Measurements from ENCODE around the gene PAK2. TPM values are rescaled to one million over a fixed set of nuclear protein-coding genes. Genes with fewer than 3 reads are reported as not detected.
"Not testable (repeated sequence)": the region's sequence is repeated elsewhere in the genome, so short reads cannot be mapped to it uniquely, and the experiment has no call there.

The PAK2 gene
- total RNA-seq, 1 experiment from 2014 or later = 69.6 TPM

DNA sequence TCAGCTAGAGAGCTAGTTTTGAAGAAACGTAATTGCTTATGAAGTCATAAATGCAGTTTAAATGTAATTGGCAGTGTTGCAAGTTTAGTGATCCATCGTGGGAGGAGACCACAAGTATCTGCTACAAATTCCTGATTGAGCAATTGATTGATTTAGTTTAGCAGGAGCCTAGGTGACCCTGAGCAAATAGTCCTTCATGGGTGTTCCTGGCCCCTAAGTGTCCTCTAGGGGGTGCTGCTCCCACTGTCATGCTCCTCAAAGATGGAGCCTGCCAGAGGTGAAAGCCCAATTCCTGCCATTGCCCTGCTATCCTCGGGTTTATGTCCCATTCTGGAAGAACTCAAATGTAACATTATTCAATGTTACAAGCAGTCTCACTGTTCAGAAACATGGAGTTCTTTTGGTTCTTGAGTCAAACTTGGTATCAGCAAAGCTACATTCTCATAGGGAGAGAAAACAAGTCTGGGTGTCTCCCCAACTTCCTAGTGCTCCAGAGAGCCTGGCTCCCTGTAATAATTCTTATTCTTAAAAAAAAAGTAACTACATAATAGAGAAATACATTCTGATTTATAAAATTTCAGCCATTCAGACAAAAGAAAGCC is 98.3 kb downstream of the PAK2 start (continued):
- no peak for TF ChIP-seq EZH2phosphoT487 (IDR thresholded peaks at IDR 0.05; ENCODE audit: borderline replicate concordance)
- 0 out of 2 replicates have a peak, but pooled peaks have one; percentile 33 for TF ChIP-seq CBX3 (IDR thresholded peaks at IDR 0.05; ENCODE audit: low read depth)

DNA sequence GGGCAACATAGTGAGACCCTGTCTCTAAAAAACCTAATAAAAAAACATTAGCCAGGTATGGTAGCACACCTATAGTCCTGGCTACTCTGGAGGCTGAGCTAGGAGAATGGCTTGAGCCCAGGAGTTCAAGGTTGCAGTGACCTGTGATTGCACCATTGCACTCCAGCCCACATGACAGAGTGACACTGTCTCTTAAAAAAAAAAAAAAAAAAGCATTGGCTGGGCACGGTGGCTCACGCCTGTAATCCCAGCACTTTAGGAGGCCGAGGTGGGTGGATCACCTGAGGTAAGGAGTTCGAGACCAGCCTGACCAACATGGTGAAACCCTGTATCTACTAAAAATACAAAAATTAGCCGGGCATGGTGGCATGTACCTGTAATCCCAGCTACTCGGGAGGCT is 99.7 kb downstream of the PAK2 start:
- ATAC-seq; H3K36me3 ChIP-seq (ENCODE audit: control insufficient read depth in 1 of 2, insufficient read depth in 2 of 2, low read length in 2 of 2); H3K27me3 ChIP-seq (ENCODE audit: insufficient read depth, low read length); H3K4me2 ChIP-seq (ENCODE audit: low read length); H3K79me2 ChIP-seq (ENCODE audit: insufficient read depth, low read length); H3K4me3 ChIP-seq (replicated peaks in 1 of 2; ENCODE audit: low read depth in 1 of 2, low read length in 2 of 2); H3K9me2 ChIP-seq (ENCODE audit: insufficient read depth); RAD21 ChIA-PET (ENCODE audit: low non-redundant PET in 1 of 2, low total read pairs in 2 of 2, uncharacterized antibody in 2 of 2, unreplicated experiment in 2 of 2); H4K20me1 ChIP-seq (ENCODE audit: insufficient read depth); BruUV-seq (replicated peaks); H3K9me3 ChIP-seq (ENCODE audit: control insufficient read depth in 1 of 2, insufficient read depth in 1 of 2, low read depth in 1 of 2, low read length in 2 of 2); POLR2A ChIA-PET; H2AFZ ChIP-seq (ENCODE audit: low read depth, low read length, poor library complexity, severe bottlenecking); DNase-seq (ENCODE audit: low read depth, low spot score); intact Hi-C loops (cut with micrococcal nuclease); H3K9ac ChIP-seq (ENCODE audit: low read length); CTCF ChIA-PET; H3K4me1 ChIP-seq (ENCODE audit: control insufficient read depth in 1 of 2, insufficient read depth in 2 of 2, low read length in 2 of 2); H3K27ac ChIP-seq (ENCODE audit: low read depth, low read length): not testable (repeated sequence)

DNA sequence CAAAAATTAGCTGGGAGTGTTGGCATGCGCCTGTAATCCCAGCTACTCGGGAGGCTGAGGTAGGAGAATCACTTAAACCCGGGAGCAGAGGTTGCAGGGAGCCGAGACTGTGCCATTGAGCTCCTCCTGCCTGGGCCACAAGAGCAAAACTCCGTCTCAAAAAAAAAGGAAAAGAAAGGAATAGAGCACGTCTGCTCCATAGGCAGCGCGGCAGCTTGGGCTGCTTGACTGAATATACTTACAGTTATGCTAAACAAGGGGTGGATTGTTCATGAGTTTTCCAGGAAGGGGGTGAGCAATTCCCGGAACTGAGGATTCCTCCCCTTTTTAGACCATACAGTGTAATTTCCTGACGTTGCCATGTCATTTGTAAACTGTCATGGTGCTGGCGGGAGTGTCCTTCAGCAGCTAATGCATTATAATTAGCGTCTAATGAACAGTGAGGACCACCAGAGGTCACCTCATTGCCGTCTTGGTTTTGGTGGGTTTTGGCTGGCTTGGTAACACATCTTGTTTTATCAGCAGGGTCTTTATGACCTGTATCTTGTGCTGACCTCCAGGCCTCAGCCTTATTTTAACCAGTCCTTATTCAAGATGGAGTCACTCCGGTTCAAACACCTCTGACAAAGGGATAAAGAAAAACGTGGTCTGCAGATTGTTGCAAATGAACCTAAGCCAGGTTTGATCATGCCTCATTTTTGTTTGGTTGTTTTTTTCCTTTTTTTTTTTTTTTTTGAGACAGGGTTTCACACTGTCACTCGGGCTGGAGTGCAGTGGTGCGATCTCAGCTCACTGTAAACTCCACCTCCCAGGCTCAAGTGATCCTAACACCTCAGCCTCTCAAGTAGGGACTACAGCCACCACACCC is 103.1 kb downstream of the PAK2 start:
- Histone ChIP-seq H3K4me1 (ENCODE audit: control insufficient read depth in 1 of 2, insufficient read depth in 2 of 2, low read length in 2 of 2) (no peaks in the 10 kb centered on the region), H3K27ac (ENCODE audit: low read depth, low read length) (no peak overlapping the region), H3K27me3 (ENCODE audit: insufficient read depth, low read length) (no peaks in the 10 kb centered on the region), H3K9ac (ENCODE audit: low read length) (no peak overlapping the region), H3K4me2 (ENCODE audit: low read length) (no peak overlapping the region), H3K4me3 (replicated peaks in 1 of 2; ENCODE audit: low read depth in 1 of 2, low read length in 2 of 2) (no peak overlapping the region), H3K9me2 (ENCODE audit: insufficient read depth) (no peaks in the 10 kb centered on the region), H3K79me2 (ENCODE audit: insufficient read depth, low read length) (no peaks in the 10 kb centered on the region), H2AFZ (ENCODE audit: low read depth, low read length, poor library complexity, severe bottlenecking) (no peak overlapping the region), H3K9me3 (ENCODE audit: control insufficient read depth in 1 of 2, insufficient read depth in 1 of 2, low read depth in 1 of 2, low read length in 2 of 2) (no peaks in the 10 kb centered on the region), H4K20me1 (ENCODE audit: insufficient read depth) (no peaks in the 10 kb centered on the region), H3K36me3 (ENCODE audit: control insufficient read depth in 1 of 2, insufficient read depth in 2 of 2, low read length in 2 of 2) (no peaks in the 10 kb centered on the region)
- ChIA-PET RAD21 (ENCODE audit: low non-redundant PET in 1 of 2, low total read pairs in 2 of 2, uncharacterized antibody in 2 of 2, unreplicated experiment in 2 of 2) (no interaction called here), CTCF (no interaction called here), POLR2A (no interaction called here)
- ATAC-seq (no peak), DNase-seq (ENCODE audit: low read depth, low spot score) (no peak)
- no TSS peak for BruUV-seq (replicated peaks)
- intact Hi-C loops (cut with micrococcal nuclease) = no loop called here
- TF ChIP-seq SP1 (IDR thresholded peaks at IDR 0.05; ENCODE audit: low read depth) (no peak), ZFX (IDR thresholded peaks at IDR 0.05) (no peak), ZBTB33 (IDR thresholded peaks at IDR 0.05; ENCODE audit: extremely low read depth, insufficient replicate concordance, low read length) (no peak), ZNF274 (IDR thresholded peaks at IDR 0.05; ENCODE audit: low read depth, low read length) (no peak), SIN3A (IDR thresholded peaks at IDR 0.05; ENCODE audit: low read depth) (no peak), TCF7L2 (IDR thresholded peaks at IDR 0.05; ENCODE audit: borderline replicate concordance, extremely low read depth, insufficient read depth, insufficient read length) (no peak), EGR1 (IDR thresholded peaks at IDR 0.05; ENCODE audit: low read depth) (no peak), POLR2A (IDR thresholded peaks at IDR 0.05; ENCODE audit: borderline replicate concordance, extremely low read depth, insufficient read depth, insufficient read length) (no peak), CTCF (IDR thresholded peaks at IDR 0.05 in 2 of 3, conservative IDR thresholded peaks at IDR 0.05 in 1 of 3; ENCODE audit: borderline replicate concordance in 1 of 3, insufficient read depth in 1 of 3, low read depth in 2 of 3, low read length in 2 of 3) (no peak)
- TF ChIP-seq, protein P1, sequence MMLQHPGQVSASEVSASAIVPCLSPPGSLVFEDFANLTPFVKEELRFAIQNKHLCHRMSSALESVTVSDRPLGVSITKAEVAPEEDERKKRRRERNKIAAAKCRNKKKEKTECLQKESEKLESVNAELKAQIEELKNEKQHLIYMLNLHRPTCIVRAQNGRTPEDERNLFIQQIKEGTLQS (IDR thresholded peaks at IDR 0.05) = no peak

All from HCT116 (cell line).